Colonic mucosa (tissue), 4 donors: ENCODE results near the gene SFRP5. TPM values are rescaled to one million over a fixed set of nuclear protein-coding genes. Genes with fewer than 3 reads are reported as not detected.

Source experiments
- DNase-seq: peaks from one replicate; pipeline ENCODE4 v3.0.0-alpha.2; 2020
- H3K27ac ChIP-seq: fragments of 200-600 bp; one replicate; pipeline ENCODE4 v1.8.0; 2021
- H3K27me3 ChIP-seq: fragments of 200-600 bp; one replicate; pipeline ENCODE4 v1.8.0; 2021
- H3K36me3 ChIP-seq: fragments of 200-600 bp; one replicate; pipeline ENCODE4 v1.8.0; 2021
- H3K4me1 ChIP-seq: fragments of 200-600 bp; one replicate; pipeline ENCODE4 v1.8.0; 2021; ENCODE audit warnings: mild to moderate bottlenecking
- H3K4me3 ChIP-seq: fragments of 200-600 bp; one replicate; pipeline ENCODE4 v1.8.0; 2021
- H3K9ac ChIP-seq, 2 donors: one replicate each; pipeline ENCODE4 v1.7.0; 2013; ENCODE audit warnings: control low read depth in 2 of 2, low read depth in 2 of 2, low read length in 2 of 2
- H3K9me3 ChIP-seq: fragments of 200-600 bp; one replicate; pipeline ENCODE4 v1.8.0; 2021
- intact Hi-C: fragments of 100-400 bp; cut with DNase I; formaldehyde crosslinking; loops from one replicate; pipeline ENCODE4 v1.14.1; 2022
- total RNA-seq, 2 donors: library from RNA; stranded (reverse); fragmentation: NEBNext Ultra II Directional in 1 of 2; extraction: Animal tissue kit (Norgen Biotek cat#: 25700) in 1 of 2; gene quantifications; one replicate each; pipeline ENCODE4 v1.2.1, GENCODE V29; 2021
- TF ChIP-seq, protein P1 (sequence below): fragments of 200-600 bp; IDR thresholded peaks from one replicate; pipeline ENCODE4 v1.8.0; 2022; ENCODE audit warnings: antibody characterized with exemption, mild to moderate bottlenecking
- donor health status: healthy.
- donor health status: DM: no; HTN: no; CAD: no.
- donor health status: DM: no; HTN: no; CAD: no.

Gene SFRP5
- total RNA-seq, 2 donors from 2014 or later = 0.57 to 1.2 TPM

DNA sequence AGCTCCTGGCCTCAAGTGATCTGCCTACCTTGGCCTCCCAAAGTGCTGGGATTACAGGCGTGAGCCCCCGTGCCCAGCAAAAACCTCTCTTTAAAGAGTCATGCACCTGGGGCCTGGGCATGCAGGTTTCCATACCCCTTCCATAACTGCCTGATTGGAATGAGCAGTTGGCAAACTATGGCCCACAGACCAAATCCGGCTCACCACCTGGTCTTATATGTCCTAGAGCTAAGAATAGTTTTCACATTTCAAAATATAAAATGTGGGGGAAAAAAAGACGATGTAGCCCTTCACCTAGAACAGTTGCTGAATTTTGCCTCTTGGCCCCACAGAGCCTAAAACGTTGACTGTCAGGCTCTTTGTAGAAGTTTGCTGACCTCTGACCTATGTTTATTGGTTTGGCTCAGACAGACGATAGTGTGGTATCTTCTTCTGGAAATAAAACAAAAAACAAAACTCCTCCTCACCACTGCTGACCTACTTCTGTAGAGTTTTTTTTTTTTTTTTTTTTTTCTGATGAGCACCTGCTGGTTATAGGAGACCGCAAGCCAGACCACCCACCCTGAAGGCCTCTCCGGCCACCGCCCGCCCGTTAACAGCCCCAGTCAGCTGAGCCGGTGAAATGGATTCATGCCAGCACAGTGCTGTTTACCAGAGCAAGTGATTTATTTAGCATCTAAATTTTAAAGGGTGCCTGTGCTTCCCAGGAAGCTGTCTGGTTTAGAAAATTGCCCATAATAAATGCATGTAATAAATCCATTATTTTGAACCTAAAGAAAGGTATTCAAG lies 33.5 kb upstream of the SFRP5 start:
- intact Hi-C loops = no loop called here
- Histone ChIP-seq H3K27me3 (no peaks in the 10 kb centered on the region), H3K9me3 (no peaks in the 10 kb centered on the region), H3K4me1 (no peaks in the 10 kb centered on the region), H3K27ac (no peak overlapping the region), H3K4me3 (no peak overlapping the region), H3K9ac (no peak overlapping the region), H3K36me3 (no peaks in the 10 kb centered on the region)
- no peak for DNase-seq
- TF ChIP-seq, protein P1, sequence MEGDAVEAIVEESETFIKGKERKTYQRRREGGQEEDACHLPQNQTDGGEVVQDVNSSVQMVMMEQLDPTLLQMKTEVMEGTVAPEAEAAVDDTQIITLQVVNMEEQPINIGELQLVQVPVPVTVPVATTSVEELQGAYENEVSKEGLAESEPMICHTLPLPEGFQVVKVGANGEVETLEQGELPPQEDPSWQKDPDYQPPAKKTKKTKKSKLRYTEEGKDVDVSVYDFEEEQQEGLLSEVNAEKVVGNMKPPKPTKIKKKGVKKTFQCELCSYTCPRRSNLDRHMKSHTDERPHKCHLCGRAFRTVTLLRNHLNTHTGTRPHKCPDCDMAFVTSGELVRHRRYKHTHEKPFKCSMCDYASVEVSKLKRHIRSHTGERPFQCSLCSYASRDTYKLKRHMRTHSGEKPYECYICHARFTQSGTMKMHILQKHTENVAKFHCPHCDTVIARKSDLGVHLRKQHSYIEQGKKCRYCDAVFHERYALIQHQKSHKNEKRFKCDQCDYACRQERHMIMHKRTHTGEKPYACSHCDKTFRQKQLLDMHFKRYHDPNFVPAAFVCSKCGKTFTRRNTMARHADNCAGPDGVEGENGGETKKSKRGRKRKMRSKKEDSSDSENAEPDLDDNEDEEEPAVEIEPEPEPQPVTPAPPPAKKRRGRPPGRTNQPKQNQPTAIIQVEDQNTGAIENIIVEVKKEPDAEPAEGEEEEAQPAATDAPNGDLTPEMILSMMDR = no peak

DNA sequence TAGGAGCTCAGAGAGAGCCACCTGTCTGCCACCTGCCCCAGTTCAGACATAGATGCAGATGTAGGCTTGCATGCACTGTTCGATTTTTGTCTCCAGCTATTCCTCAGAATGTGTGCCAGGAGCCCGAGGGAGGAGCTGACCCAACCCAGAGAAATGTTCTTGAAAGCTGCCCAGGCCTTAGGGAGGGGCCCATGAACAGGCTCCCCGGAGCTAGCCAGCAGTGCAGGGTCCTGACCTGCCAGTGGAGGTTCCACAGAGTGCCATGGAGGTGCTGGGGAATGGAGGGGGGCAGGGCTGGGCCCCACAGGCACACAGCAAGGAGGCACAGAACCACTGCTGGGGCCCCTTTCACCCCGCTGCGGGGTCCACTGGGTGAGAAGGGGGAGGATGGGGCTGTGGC lies 29.6 kb upstream of the SFRP5 start:
- H3K36me3 ChIP-seq = no peaks in the 10 kb centered on the region
- no peak overlapping the region for H3K4me3 ChIP-seq
- DNase-seq = no peak
- H3K9ac ChIP-seq = no peak overlapping the region
- TF ChIP-seq, protein P1 = no peak
- H3K9me3 ChIP-seq = no peaks in the 10 kb centered on the region
- intact Hi-C loops = no loop called here
- no peaks in the 10 kb centered on the region for H3K4me1 ChIP-seq
- no peak overlapping the region for H3K27ac ChIP-seq
- H3K27me3 ChIP-seq = no peaks in the 10 kb centered on the region

DNA sequence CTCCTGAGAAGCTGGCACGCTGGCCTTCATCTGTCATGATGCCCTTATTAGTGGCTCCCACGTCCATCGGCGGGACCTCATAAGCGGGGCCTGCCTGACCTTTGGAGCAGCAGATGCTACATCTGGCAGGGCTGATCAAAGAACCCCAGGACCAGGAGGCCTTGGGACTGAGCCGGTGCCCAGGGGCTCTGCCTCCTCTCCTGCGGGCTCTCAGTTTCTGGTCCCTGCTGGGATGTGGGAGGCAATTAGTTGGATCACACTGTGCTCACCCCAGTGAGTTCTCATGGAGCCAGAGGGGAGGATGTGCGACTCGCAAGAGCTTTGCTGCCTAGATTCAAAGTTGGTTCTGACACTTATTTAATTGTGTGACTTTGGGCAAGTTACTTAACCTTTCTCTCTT lies 28.7 kb upstream of the SFRP5 start:
- TF ChIP-seq, protein P1 = no peak
- Histone ChIP-seq H3K4me1 (no peaks in the 10 kb centered on the region), H3K27ac (no peak overlapping the region), H3K9ac (no peak overlapping the region), H3K4me3 (no peak overlapping the region), H3K9me3 (no peaks in the 10 kb centered on the region), H3K27me3 (no peaks in the 10 kb centered on the region), H3K36me3 (no peaks in the 10 kb centered on the region)
- no peak for DNase-seq
- intact Hi-C loops = no loop called here

DNA sequence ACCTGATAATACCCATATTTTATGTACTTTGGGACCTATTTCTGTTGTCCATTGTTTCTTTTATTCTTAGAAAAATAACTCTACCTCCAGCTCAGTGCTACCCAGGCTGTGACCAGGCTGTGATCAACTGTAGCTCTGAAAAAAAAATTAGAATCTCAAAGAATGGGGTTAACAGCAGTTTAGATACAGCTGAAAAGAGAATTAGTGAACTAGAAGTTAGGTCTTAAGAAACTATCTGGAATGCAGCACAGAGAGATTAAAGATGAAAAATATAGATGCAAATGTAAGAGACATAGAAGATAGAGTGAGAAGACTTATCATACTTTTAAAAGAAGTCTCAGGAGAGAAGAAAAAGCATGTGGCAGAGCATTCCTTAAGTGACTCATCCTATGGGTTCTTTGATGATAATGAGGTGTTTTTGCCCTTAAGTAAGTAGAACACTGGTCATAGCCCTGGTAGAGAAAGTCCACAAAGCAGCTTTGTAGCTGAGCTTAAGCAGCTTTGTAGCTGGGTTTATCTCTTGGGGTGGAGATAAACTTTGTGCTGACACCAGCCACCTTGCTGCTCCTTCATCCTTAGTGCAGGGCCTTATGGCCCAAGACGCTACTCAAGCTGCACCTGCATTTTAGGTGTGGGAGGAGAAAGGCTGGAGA lies 27.3 kb upstream of the SFRP5 start:
- Histone ChIP-seq H3K27me3 (no peaks in the 10 kb centered on the region), H3K9ac (no peak overlapping the region), H3K4me1 (no peaks in the 10 kb centered on the region), H3K9me3 (no peaks in the 10 kb centered on the region), H3K27ac (no peak overlapping the region), H3K36me3 (no peaks in the 10 kb centered on the region), H3K4me3 (no peak overlapping the region)
- intact Hi-C loops = loop anchor here (10.0 kb wide), 1 partner anchor 246 kb away; no protein-coding TSS in a partner anchor
- no peak for DNase-seq
- TF ChIP-seq, protein P1 = no peak

DNA sequence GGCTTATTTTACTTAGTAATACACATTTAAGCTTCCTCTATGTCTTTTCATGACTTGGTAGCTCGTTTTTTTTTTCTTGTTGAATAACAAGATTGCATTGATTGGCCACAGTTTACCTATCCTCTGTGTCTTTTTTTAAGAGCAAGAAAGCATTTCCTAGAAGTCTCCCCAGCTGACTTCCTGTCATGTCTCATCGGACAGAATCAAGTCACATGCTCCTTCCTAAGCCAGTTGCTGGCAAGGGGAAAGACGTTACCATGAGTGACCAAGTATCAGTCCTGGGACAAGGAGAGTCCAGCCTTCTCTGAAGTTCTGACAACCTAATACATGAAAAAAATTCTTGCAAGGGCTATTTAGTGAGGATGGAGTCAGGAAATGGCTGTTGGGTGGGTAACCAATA lies 24.9 kb upstream of the SFRP5 start:
- no peak for DNase-seq
- intact Hi-C loops = loop anchor here (10.0 kb wide), 1 partner anchor 248 kb away; no protein-coding TSS in a partner anchor
- H3K36me3 ChIP-seq = no peaks in the 10 kb centered on the region
- H3K27ac ChIP-seq = no peak overlapping the region
- H3K4me3 ChIP-seq = no peak overlapping the region
- no peaks in the 10 kb centered on the region for H3K9me3 ChIP-seq
- no peaks in the 10 kb centered on the region for H3K27me3 ChIP-seq
- no peak overlapping the region for H3K9ac ChIP-seq
- no peaks in the 10 kb centered on the region for H3K4me1 ChIP-seq
- TF ChIP-seq, protein P1 = no peak
